ENCODE data around the gene WEE1.

Gene WEE1

GRCh38 chr11:9567401-9567800 is 6.1 kb upstream of the WEE1 start:
- FAIRE-seq: no peak

- FAIRE-seq: no peak
Observed at GRCh38 chr11:9568161-9568853, 5.2 kb upstream of the WEE1 start.

- no peak for FAIRE-seq
Observed at GRCh38 chr11:9568854-9569587, 4.4 kb upstream of the WEE1 start.

GRCh38 chr11:9569588-9570164 is 3.8 kb upstream of the WEE1 start:
- FAIRE-seq: no peak

GRCh38 chr11:9570313-9571025 is 3.0 kb upstream of the WEE1 start:
- no peak for FAIRE-seq

- no peak for FAIRE-seq
Observed at GRCh38 chr11:9571071-9571762, 2.3 kb upstream of the WEE1 start.

- FAIRE-seq: no peak
Observed at GRCh38 chr11:9571763-9572115, 1.7 kb upstream of the WEE1 start.

- no peak for FAIRE-seq
Observed at GRCh38 chr11:9573775-9574621, 528 bp downstream of the WEE1 start.

- FAIRE-seq: no peak
Observed at GRCh38 chr11:9574622-9575259, 1.3 kb downstream of the WEE1 start.

- FAIRE-seq: no peak
Observed at GRCh38 chr11:9575260-9576240, 2.1 kb downstream of the WEE1 start.

- FAIRE-seq: no peak
Observed at GRCh38 chr11:9576701-9577381, 3.4 kb downstream of the WEE1 start.

- FAIRE-seq: no peak
Observed at GRCh38 chr11:9577556-9577955, 4.1 kb downstream of the WEE1 start.

GRCh38 chr11:9580894-9581293 is 7.4 kb downstream of the WEE1 start:
- FAIRE-seq: no peak

GRCh38 chr11:9581556-9582161 is 8.2 kb downstream of the WEE1 start:
- FAIRE-seq: no peak

- no peak for FAIRE-seq
Observed at GRCh38 chr11:9590717-9591116, 17.2 kb downstream of the WEE1 start.

- no peak for FAIRE-seq
Observed at GRCh38 chr11:9594267-9595046, 21.0 kb downstream of the WEE1 start.

- no peak for FAIRE-seq
Observed at GRCh38 chr11:9596926-9597464, 23.5 kb downstream of the WEE1 start.

GRCh38 chr11:9600166-9600565 is 26.7 kb downstream of the WEE1 start:
- FAIRE-seq: no peak
